PC-3 (cell line): Measurements from ENCODE around the gene PLXNA1. TPM values are rescaled to one million over a fixed set of nuclear protein-coding genes. Genes with fewer than 3 reads are reported as not detected.

Experiments used
- ATAC-seq: fragments of 200-7000 bp; cut with Tn5 transposase; 2 replicates; pipeline ENCODE4 v1.9.1; 2020; ENCODE audit warnings: mild to moderate bottlenecking, moderate library complexity
- BruUV-seq: library from RNA; stranded (reverse); fragments of 400-500 nt; replicated peaks from 2 replicates; lab custom pipeline; 2021; lab: Mats Ljungman, UMichigan
- CTCF ChIA-PET: fragments of 300-600 bp; sonication (Branson Sonifier 250); formaldehyde crosslinking; loops from one replicate; lab custom pipeline; 2022; ENCODE audit warnings: antibody characterized with exemption; lab: Charles Lee
- POLR2A ChIA-PET: fragments of 300-600 bp; sonication (Branson Sonifier 250); formaldehyde crosslinking; loops from one replicate; lab custom pipeline; 2022; ENCODE audit warnings: antibody characterized with exemption; ENCODE audit not compliant: unreplicated experiment; lab: Charles Lee
- DNase-seq: peaks from one replicate; pipeline ENCODE4 v3.0.0-alpha.2; 2015
- H2AFZ ChIP-seq: fragments of 300-600 bp; sonication (generic); 2 replicates; pipeline ENCODE4 v1.6.0; 2016; ENCODE audit warnings: antibody characterized with exemption, low read length
- H3F3A ChIP-seq: fragments of 300-600 bp; sonication (generic); one replicate; pipeline ENCODE4 v1.6.0; 2017; ENCODE audit warnings: antibody characterized with exemption, low read length, control low read depth, mild to moderate bottlenecking; ENCODE audit not compliant: unreplicated experiment
- H3K27ac ChIP-seq: fragments of 300-600 bp; sonication (generic); 2 replicates; pipeline ENCODE4 v1.5.1; 2016; ENCODE audit warnings: mild to moderate bottlenecking, low read length
- H3K27me3 ChIP-seq: fragments of 300-600 bp; sonication (generic); 2 replicates; pipeline ENCODE4 v1.6.1; 2016; ENCODE audit warnings: low read length, mixed read lengths
- H3K36me3 ChIP-seq: fragments of 300-600 bp; sonication (generic); 2 replicates; pipeline ENCODE4 v1.6.1; 2016; ENCODE audit warnings: low read depth, mixed run types, low read length, mixed read lengths
- H3K4me1 ChIP-seq: fragments of 300-600 bp; sonication (generic); 2 replicates; pipeline ENCODE4 v1.5.1; 2016; ENCODE audit warnings: low read length; ENCODE audit not compliant: insufficient read depth
- H3K4me2 ChIP-seq: fragments of 300-600 bp; sonication (generic); 2 replicates; pipeline ENCODE4 v1.6.0; 2016; ENCODE audit warnings: low read length
- H3K4me3 ChIP-seq: fragments of 300-600 bp; sonication (generic); 2 replicates; pipeline ENCODE4 v1.5.1; 2016; ENCODE audit warnings: mild to moderate bottlenecking, low read length, mixed read lengths
- H3K79me2 ChIP-seq: fragments of 300-600 bp; sonication (generic); 2 replicates; pipeline ENCODE4 v1.6.1; 2017; ENCODE audit warnings: low read length, mixed read lengths
- H3K9ac ChIP-seq: fragments of 300-600 bp; sonication (generic); 2 replicates; pipeline ENCODE4 v1.6.0; 2016; ENCODE audit warnings: mild to moderate bottlenecking, low read length
- H3K9me2 ChIP-seq: fragments of 300-600 bp; sonication (generic); replicated peaks from 2 replicates; pipeline ENCODE4 v1.6.1; 2016; ENCODE audit warnings: mixed run types, low read length, mixed read lengths
- H3K9me3 ChIP-seq: fragments of 300-600 bp; sonication (generic); 2 replicates; pipeline ENCODE4 v1.6.1; 2016; ENCODE audit warnings: low read length, mixed read lengths
- H4K20me1 ChIP-seq: fragments of 300-600 bp; sonication (generic); 2 replicates; pipeline ENCODE4 v1.6.1; 2016; ENCODE audit warnings: low read length, mixed read lengths
- EZH2 ChIP-seq: fragments of 300-600 bp; sonication (generic); IDR thresholded peaks from one replicate; pipeline ENCODE4 v1.6.1; 2017; ENCODE audit warnings: antibody characterized with exemption, mild to moderate bottlenecking, low read length; ENCODE audit not compliant: unreplicated experiment
- EZH2phosphoT487 ChIP-seq: fragments of 300-600 bp; sonication (generic); IDR thresholded peaks from 2 replicates; pipeline ENCODE4 v1.6.1; 2018; ENCODE audit warnings: mild to moderate bottlenecking, antibody characterized with exemption, low read length, borderline replicate concordance
- intact Hi-C: fragments of 100-400 bp; cut with micrococcal nuclease; formaldehyde crosslinking; loops from 2 replicates; pipeline ENCODE4 v1.9.0; 2023
- total RNA-seq: library from RNA; depleted of rRNA; stranded (reverse); fragments of >200 nt; gene quantifications from 2 replicates; pipeline ENCODE4 v1.2.3, GENCODE V29; 2014
- TF ChIP-seq, protein P1 (sequence below): fragments of 300-600 bp; sonication (generic); conservative IDR thresholded peaks from 2 replicates; pipeline ENCODE4 v1.5.1; 2017; ENCODE audit warnings: antibody characterized with exemption, low read depth, mild to moderate bottlenecking, low read length

The PLXNA1 gene
- total RNA-seq, 1 experiment from 2014 or later: 30.0 TPM

DNA sequence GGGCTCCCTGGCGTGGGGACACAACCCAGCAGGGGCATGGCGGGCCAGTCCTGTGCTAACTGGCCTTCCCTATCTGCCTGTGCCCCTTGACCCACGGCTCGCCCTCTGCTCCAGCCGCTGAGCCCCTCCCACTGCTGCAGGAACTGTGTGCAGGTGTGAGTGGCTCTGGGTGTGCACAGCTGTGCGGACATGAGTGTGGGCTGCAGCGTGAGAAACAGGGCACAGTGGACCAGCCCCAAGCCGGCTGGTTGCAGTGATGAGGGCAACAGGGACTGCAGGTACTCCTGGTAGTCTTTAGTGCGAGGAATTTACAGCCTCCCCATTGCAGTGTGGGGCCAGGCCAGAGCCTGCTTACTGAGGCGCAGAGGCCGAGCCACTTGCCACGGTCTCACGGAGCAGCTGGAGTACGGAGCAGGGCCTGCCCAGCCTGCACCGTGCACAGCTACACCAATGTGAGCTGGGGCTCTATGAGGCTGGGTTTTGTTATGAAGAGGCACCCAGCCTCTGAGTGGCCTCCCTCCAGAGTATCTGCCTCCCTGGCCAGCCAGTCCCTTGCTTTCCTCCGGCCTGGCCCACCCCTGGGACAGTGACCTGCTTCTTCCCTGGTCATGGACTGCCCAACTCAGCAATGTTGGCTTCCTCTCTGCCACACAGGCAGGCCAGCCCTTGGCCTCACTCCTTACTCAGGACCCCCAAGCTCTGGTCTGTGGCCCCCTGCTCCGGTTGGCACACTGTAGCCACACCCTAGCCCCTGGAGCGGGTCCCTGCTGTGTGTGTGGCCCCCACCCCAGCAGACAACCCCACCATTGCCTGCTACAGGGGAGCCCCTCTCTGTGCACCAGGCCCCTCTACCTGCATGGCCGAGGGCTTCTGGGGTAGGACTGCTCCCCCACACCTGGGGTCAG, 47.8 kb downstream of the PLXNA1 start:
- Histone ChIP-seq H3K4me3 (no peak overlapping the region), H3K4me1 (peaks cover 6% of the 10 kb centered on the region), H3K27me3 (no peaks in the 10 kb centered on the region), H2AFZ (no peak overlapping the region), H3K36me3 (no peaks in the 10 kb centered on the region; the same call in 1 of the 2 replicates), H3K9ac (no peak overlapping the region), H3K9me3 (no peaks in the 10 kb centered on the region), H4K20me1 (no peaks in the 10 kb centered on the region), H3F3A (no peaks in the 10 kb centered on the region), H3K79me2 (no peaks in the 10 kb centered on the region), H3K9me2 (no peaks in the 10 kb centered on the region), H3K27ac (no peak overlapping the region), H3K4me2 (no peak overlapping the region)
- intact Hi-C loops: no loop called here
- ChIA-PET CTCF (no interaction called here), POLR2A (no interaction called here)
- DNase-seq (no peak), ATAC-seq (no peak)
- TF ChIP-seq EZH2phosphoT487: no peak
- TF ChIP-seq, protein P1, sequence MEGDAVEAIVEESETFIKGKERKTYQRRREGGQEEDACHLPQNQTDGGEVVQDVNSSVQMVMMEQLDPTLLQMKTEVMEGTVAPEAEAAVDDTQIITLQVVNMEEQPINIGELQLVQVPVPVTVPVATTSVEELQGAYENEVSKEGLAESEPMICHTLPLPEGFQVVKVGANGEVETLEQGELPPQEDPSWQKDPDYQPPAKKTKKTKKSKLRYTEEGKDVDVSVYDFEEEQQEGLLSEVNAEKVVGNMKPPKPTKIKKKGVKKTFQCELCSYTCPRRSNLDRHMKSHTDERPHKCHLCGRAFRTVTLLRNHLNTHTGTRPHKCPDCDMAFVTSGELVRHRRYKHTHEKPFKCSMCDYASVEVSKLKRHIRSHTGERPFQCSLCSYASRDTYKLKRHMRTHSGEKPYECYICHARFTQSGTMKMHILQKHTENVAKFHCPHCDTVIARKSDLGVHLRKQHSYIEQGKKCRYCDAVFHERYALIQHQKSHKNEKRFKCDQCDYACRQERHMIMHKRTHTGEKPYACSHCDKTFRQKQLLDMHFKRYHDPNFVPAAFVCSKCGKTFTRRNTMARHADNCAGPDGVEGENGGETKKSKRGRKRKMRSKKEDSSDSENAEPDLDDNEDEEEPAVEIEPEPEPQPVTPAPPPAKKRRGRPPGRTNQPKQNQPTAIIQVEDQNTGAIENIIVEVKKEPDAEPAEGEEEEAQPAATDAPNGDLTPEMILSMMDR: no peak
- no peak for TF ChIP-seq EZH2
- BruUV-seq: no TSS peak

DNA sequence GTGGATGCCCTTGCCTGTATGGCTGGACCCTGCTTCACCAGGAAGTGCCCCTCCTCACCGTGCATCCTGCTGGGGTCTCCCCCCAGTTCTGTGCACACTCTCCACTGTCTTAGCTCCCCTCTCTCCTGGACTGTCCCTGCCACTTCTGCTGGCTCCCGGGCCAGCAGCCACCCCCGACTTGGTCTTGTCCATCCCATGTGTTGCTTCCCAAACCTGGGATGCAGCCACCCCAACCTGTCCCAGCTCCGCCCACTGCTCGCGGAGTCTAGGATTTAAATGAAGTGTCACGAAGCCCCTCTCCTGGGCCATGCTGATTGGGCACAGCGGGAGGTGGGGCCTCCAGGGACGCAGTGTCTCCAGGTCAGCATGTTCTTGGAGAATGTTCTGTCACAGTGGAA, 48.5 kb downstream of the PLXNA1 start:
- Histone ChIP-seq H3K9me3 (no peaks in the 10 kb centered on the region), H3K4me1 (peaks cover 12% of the 10 kb centered on the region), H3F3A (no peaks in the 10 kb centered on the region), H2AFZ (no peak overlapping the region), H4K20me1 (no peaks in the 10 kb centered on the region), H3K4me2 (no peak overlapping the region), H3K27ac (no peak overlapping the region), H3K9me2 (no peaks in the 10 kb centered on the region), H3K9ac (no peak overlapping the region), H3K4me3 (no peak overlapping the region), H3K36me3 (no peaks in the 10 kb centered on the region; the same call in 1 of the 2 replicates), H3K27me3 (no peaks in the 10 kb centered on the region), H3K79me2 (no peaks in the 10 kb centered on the region)
- no peak for DNase-seq
- ChIA-PET POLR2A (no interaction called here), CTCF (no interaction called here)
- no TSS peak for BruUV-seq
- TF ChIP-seq EZH2 (no peak), EZH2phosphoT487 (no peak)
- TF ChIP-seq, protein P1: no peak
- no peak for ATAC-seq
- intact Hi-C loops: no loop called here

DNA sequence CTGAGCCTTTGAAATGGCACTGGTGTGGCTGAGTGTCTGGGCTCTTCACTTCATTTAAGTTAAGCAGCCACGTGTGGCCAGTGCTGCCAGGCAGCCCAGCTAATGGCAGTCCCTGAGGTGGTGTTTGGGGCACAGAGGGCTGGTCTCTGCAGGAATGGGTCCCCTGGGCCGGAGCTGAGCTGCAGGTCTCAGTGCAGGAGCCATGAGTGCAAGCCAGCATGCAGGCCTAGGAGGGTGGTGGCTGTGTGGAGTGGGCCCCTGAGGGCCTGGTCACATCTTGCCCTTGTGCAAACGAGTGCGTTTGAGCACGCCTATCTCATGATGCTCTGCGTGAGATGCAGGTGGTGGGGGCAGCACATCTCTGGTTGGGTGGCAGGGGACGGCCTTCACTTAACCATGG, 48.9 kb downstream of the PLXNA1 start:
- no TSS peak for BruUV-seq
- no peaks in the 10 kb centered on the region for H3K9me2 ChIP-seq
- no peak for TF ChIP-seq EZH2phosphoT487
- TF ChIP-seq, protein P1: no peak
- no peak for TF ChIP-seq EZH2
- DNase-seq (no peak), ATAC-seq (no peak)
- ChIA-PET CTCF (no interaction called here), POLR2A (no interaction called here)
- no peak overlapping the region for H3K27ac ChIP-seq
- no peaks in the 10 kb centered on the region for H3K79me2 ChIP-seq
- intact Hi-C loops: no loop called here
- H3K4me3 ChIP-seq: no peak overlapping the region
- no peak overlapping the region for H2AFZ ChIP-seq
- peaks cover 12% of the 10 kb centered on the region for H3K4me1 ChIP-seq
- H3K27me3 ChIP-seq: no peaks in the 10 kb centered on the region
- H3F3A ChIP-seq: no peaks in the 10 kb centered on the region
- no peaks in the 10 kb centered on the region for H4K20me1 ChIP-seq
- no peaks in the 10 kb centered on the region for H3K9me3 ChIP-seq
- H3K4me2 ChIP-seq: no peak overlapping the region
- no peaks in the 10 kb centered on the region; the same call in 1 of the 2 replicates for H3K36me3 ChIP-seq
- no peak overlapping the region for H3K9ac ChIP-seq
